GM19372 (cell line): ENCODE results near the gene RGCC.

Experiments used
- ATAC-seq: cut with Tn5 transposase; IDR thresholded peaks from one replicate; pipeline ENCODE4 v1.9.1; 2021; ENCODE audit warnings: mild to moderate bottlenecking, low read depth, moderate library complexity; ENCODE audit not compliant: unreplicated experiment

The RGCC gene

DNA sequence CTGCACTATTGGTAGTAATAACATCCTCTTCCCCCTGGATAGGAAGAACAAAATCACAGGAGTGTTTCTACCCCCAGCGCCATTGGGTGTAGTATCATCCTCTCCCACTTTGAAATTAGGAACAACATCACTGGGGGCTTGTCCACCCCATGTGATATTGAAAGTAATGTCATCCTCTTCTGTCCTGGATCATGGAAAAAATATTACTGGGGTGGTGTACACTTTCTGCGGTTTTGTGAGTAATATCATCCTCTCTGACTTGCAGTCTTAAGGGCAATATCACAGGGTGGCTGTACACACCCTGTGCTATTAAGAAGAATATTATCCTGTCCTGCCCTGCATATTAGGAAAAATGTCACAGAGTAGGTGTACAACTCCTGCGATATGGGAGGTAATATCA is 4.9 kb upstream of the RGCC start:
- no peak for ATAC-seq

GRCh38 chr13:41453620-41454019 is 3.7 kb upstream of the RGCC start:
- no peak for ATAC-seq

DNA sequence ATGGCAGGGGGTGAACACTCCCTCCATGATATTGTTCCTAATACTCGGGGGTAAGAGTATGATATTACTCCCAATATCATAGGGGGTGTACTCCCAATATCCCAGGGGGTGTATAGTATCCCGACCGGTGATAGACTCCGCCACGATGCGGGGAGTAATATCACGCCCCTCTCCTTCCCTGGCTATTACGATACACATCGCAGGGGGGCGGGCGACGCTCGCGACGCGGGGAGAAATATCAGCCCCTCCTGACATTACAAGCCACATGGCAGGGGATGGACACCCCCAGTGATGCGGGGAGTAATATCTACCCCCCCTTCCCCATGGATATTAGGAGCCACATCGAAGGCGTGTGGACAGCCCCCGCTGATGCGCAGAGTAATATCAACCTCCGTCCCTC is 3.2 kb upstream of the RGCC start:
- ATAC-seq = no peak

DNA sequence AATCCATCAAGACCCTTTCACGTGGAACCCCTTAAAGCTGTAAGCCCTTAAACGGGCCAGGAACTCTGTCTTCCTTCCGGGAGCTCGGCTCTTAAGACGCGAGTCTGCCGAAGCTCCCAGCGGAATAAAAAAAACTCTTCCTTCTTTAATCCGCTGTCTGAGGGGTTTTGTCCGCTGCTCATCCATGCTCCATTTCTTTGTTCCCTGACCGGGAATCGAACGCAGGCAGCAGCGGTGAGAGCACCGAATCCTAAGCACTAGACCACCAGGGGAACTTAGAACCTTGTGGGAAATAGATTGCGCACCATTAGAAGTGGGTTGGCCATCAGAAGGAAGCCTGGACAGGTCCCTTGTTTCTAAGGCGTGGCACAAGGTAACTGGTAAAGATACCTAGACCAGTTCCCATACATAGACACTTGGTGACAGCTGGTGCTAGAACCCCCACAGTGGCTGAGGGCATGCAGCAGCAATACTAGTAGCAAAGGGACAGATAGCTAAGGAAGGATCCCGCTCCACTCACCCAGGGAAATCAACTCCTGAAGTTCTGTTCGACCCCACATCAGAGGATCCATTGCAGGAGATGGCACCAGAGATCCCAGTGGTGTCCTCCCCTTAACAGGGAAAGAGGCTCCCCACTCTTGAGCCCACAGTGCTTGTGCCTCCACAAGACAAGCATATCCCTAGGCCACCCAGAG is 1.5 kb upstream of the RGCC start:
- no peak for ATAC-seq

- peak; percentile 14 for ATAC-seq
Observed at GRCh38 chr13:41457589-41458186, 338 bp downstream of the RGCC start.

DNA sequence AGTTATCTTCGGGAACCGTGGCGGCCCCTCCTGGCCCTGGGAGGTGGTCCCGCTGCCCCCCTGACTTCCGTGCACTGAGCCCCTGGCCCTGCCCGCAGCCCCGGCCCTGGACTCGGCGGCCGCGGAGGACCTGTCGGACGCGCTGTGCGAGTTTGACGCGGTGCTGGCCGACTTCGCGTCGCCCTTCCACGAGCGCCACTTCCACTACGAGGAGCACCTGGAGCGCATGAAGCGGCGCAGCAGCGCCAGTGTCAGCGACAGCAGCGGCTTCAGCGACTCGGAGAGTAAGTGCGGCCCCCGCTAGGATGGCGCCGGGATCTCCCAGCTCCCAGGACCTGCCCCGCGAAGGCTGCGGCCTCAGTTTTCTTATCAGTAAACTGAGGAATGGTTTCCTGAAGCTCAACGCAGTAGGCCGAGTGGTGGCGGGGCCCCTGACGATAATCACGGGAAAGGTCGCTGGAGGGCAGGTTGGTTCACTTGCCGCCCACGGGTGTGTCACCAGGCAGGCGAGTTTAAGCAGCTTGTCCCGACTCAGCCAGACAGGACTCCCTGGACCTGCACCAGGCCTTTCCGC is 924 bp downstream of the RGCC start:
- ATAC-seq = peak; percentile 22

DNA sequence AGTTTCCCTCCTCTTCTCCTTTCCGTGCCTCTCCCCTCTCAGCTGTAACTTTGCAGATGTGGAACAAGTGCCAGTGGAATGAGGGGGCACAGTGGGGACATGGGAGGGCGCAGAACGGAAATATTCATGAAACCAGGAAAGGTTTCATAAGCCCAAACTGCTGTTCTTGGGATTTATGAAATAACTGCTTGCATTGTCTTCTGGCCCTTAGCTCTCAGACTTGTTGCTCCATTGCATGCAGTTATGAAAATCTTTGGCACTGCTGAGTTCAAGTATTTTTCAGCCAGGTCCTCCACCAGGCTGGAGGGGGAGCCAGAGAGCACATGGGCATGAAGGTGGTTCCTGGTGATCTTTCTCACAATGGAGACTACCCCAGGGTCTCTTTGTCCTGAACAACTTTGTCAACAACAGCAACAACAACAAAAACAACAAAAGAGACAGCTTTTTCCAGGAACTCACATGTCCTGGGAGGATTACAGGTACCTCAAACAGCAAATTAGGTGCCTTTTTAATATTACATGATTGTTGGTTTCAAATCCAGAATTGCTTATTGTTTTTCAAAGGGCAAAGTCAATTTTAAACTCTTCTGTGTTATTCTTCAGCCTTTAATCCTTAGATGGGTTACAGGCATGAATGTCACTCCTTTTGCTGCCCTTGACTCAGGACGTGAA is 1.5 kb downstream of the RGCC start:
- ATAC-seq = no peak

DNA sequence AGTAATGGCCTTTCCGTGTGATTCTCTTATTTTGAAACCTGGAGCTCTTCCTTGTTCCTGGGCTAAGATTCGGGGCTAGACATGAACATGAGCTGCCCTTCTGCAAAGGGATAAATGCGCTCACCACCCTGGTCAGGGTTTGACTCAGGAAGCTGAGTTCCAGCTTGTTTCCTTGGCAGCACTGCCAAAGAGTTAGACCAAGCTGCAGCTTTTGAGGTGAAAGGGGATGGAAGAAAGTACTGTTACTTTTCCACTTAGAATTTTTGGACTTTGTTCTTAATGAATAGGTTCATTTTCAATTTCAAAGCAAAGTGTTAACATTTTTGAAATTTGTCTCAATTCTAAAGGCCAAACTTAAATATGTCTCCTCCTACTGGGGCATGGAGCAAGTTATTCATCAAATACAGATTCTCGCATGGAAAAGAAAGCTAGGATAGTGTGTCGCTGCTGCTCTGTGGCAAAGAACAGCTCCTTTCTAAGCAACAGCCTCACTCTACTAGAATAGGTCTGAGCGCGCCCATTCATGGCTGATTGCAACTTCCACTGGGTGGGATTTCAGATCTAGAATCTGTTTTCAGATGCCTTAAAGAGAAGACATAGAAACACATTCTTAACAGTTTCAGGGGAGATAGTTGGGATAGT is 2.2 kb downstream of the RGCC start:
- ATAC-seq = no peak

DNA sequence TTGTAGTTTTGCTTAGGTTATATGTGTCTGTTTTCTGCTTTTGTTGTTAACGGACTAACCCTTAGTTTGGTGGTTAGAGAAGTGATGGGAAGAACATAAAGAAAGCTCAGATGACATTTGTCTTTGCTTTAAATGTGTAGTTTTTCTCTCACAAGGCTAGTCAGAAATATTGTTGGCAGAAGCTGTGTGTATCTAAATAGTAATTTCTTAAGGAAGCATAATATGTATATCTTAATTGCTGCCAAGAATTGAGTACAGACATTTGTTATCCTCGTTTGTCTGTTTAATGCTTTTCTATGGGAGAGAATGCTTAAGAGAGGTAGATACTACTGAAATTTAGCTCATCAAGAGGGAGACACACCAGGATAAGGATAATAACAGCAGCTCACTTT is 2.7 kb downstream of the RGCC start:
- ATAC-seq = no peak

GRCh38 chr13:41460930-41461329 is 3.6 kb downstream of the RGCC start:
- ATAC-seq = no peak

- no peak for ATAC-seq
Observed at GRCh38 chr13:41461527-41462139, 4.3 kb downstream of the RGCC start.

DNA sequence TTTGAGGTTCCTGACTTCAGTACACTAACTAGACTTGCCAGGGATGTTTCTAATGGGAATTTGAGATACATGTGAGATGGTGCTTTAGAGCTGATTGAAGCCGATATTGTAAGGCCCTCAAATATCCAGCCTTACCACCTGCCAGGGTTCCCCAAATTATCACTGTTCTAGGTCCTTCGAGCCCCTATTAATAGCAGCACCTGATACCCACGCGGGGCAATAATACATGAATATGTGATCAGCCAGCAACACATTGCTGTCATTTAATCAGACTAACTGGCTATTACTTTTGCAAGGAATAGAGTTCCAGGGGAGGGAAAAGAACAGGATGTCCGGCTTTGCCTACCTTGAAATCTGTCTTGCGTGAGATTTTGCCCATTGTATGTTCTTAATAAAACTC is 5.1 kb downstream of the RGCC start:
- ATAC-seq = no peak

DNA sequence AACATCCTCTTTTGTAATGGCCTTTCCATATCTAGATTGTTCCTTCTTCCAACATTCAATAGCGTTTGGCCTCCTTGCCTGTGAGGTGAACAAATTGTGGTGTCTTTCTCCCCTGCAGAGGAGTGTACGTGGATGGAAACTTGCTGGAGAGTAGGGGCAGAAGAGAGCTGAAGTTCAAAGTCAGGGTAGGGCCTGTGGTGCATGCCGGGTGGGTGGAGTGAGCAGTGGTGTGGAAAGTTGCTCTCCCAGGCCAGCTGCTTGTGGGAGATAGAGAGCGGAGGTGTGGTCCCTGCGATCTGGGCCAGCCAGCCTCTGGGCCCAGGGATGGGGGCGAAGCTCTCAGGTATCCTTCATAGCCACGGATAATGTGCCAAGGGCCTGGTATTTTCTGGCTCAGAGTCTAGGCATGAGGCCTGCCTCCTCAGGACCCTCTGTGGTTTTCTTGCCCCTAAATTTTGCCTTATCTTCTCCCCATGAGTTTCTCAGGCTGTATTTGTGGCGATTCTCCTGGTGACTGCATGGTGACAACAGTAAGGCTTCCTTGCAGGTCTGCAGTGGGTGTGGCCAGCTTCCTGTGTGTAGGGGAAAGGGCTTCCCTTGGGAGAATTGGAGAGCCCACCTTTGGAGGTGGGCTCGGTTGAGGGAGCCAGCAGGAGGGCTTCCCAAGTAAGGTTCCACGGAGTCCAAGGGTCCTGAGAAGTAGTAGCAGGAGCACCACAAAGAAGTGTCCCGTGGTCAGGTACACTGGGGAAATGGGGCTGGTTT is 6.7 kb downstream of the RGCC start:
- ATAC-seq = peak; percentile 61

DNA sequence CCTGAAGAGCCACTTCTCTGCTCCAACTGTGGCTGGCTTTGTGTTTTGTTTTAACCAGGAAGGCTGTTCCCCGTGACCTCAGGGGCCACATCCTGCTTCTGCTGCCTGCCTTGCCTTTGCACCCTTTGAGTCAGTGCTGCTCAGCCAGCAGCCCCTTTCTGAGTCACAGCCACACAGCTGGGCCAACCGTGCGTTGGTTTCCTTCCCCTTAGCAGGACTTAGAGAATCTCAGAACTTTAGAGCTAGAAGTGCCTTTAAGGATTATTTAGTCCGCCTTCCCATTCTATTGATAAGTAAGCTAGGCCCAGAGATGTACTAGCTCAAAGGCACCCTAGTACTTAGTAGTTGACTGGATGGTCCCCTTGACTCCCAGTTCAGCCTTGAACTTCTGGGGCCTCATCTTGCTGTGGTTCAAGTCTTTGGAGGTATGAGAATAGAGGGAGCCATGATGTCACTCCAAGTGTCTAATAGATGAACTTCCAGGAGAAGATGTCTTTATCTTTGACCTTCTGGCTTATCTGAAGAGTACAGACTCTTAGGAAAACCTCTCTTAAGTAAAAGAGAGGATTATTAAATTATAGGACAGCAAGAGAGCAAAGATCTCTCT is 8.0 kb downstream of the RGCC start:
- peak; percentile 92 for ATAC-seq

DNA sequence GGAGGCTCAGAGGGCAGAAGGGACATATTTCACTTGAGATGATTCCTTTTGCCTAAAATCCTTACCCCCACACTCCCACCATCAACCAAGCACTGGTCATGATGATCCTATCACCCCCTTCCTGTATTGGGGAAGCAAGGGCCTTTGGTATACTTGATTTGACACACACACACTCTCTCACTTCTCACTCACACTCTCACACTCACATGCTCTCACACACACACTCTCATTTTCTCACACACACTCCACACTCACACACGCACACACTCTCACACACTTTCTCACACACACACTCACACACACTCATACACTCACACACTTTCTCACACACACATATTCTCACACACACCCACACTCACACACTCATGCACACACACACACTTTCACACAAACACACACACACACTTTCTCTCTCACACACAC is 8.6 kb downstream of the RGCC start:
- no peak for ATAC-seq

DNA sequence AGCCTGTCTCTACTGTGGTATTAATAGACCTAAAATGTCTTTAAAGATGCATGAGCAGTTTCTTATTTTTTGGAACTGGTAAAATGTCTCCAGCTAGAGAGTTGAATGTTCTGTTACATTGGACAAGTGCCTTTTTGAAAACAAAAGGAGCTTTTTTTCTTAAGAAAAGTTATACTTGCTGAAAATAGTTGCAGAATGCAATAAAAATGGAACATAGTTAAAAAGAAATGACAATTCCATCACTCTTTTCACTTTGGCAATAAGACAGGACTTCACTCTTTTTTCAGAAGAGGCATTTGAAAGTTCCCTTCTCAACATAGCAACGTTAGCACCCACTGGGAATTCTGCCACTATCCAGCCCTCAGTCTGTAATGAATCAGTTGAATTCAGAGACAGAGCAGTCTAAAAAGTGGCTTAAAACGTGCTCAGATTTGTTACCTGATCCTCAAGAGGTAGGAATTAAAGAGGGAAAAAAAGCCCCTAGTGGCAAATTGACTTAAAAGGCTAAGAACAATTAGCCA is 10.1 kb downstream of the RGCC start:
- no peak for ATAC-seq

DNA sequence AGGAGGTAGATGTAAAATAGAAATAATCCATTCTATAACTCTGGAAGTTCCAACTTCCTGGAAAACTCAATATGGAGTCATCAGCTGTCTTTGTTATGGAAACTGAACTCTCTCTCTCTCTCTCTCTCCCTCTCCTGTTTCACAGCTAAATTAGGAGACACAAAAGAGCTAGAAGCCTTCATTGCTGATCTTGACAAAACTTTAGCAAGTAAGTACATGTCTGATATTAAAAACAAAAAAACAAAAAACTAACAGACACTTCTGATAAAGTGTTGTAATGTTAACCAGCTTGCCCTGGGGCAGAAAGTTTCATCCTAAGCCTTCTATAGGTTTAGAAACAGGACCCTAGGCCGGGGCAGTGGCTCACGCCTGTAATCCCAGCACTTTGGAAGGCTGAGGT is 11.3 kb downstream of the RGCC start:
- ATAC-seq = no peak

DNA sequence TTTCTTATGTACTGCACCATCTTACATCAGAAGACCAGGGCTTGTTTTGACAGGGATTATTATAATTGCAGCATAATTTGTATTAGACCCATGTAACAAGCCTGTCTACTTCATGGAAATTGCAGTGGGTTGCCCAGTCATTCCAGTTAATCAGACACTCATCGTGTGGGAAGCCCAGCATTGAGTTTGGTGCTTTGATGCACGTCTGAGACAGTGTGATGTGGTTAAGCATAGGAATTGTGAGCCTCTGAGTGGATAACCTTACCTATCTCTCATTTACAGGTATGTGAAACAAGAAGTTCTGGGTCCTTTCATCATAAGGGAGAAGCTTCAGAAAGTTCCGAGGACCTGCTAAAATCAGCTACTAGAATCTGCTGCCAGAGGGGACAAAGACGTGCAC is 12.8 kb downstream of the RGCC start:
- no peak for ATAC-seq

DNA sequence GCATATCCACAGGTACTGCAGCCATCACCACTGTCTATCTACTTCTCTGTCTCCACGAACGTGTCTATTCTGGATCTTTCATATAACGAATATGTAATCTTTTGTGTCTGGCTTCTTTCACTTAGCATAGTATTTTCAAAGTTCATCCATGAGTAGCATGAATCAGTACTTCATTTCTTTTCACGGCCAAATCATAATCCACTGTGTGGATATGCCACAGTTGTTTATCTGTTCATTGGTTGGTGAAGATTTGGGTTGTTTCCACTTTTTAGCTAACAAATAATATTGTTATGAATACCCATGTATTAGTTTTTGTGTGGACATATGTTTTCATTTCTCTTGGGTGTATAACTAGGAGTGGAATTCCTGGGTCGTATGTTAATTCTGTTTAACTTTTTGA is 14.4 kb downstream of the RGCC start:
- ATAC-seq = no peak
